Gastrocnemius medialis (tissue), 4 donors: Measurements from ENCODE around the gene CD52.

ENCODE experiments used
- CTCF ChIP-seq, 5 experiments: fragments of 450-650 bp in 3 of 5; fragments of 200-600 bp in 2 of 5; sonication (generic) in 2 of 5; IDR thresholded peaks in 4 of 5; conservative IDR thresholded peaks in 1 of 5; 1 replicate in 4 of 5; 2 replicates in 1 of 5; pipeline ENCODE4 v1.5.1; 2016 to 2019; ENCODE audit warnings: antibody characterized with exemption in 5 of 5, mild to moderate bottlenecking in 3 of 5, moderate library complexity in 3 of 5
- POLR2A ChIP-seq, 2 donors: fragments of 450-650 bp; IDR thresholded peaks; one replicate each; pipeline ENCODE4 v1.6.1; 2017; ENCODE audit warnings: antibody characterized with exemption in 2 of 2, mild to moderate bottlenecking in 2 of 2, moderate library complexity in 2 of 2

- TF ChIP-seq CTCF (IDR thresholded peaks at IDR 0.05 in 4 of 5, conservative IDR thresholded peaks at IDR 0.05 in 1 of 5) (no peak), POLR2A (IDR thresholded peaks at IDR 0.05) (no peak)
Measured at GRCh38 chr1:26358411-26359384, 40.9 kb downstream of the CD52 start.
